ENCODE measurements around the gene CNPY1.

DNA sequence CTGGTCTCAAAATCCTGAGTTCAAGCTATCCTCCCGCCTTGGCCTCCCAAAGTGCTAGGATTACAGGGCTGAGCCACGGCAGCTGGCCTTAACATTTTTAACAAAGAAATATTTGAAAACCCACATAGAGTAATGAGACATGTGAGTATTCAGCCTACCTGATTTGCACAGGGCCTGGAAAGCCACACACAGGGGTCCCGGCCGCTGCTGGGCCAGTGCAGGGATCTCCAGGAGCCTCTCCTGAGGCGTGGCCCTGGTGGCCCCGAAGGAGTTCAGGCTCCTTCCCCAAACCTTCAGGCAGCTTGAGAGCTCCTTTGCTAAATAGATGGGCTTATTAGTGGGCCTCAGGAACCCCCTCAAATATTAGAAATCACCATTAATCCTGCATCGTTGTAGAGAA lies 18.7 kb downstream of the CNPY1 start:
- TF ChIP-seq PHF8 (IDR thresholded peaks at IDR 0.05; ENCODE audit: borderline replicate concordance, low read depth) = no peak
- TF ChIP-seq, protein P1, sequence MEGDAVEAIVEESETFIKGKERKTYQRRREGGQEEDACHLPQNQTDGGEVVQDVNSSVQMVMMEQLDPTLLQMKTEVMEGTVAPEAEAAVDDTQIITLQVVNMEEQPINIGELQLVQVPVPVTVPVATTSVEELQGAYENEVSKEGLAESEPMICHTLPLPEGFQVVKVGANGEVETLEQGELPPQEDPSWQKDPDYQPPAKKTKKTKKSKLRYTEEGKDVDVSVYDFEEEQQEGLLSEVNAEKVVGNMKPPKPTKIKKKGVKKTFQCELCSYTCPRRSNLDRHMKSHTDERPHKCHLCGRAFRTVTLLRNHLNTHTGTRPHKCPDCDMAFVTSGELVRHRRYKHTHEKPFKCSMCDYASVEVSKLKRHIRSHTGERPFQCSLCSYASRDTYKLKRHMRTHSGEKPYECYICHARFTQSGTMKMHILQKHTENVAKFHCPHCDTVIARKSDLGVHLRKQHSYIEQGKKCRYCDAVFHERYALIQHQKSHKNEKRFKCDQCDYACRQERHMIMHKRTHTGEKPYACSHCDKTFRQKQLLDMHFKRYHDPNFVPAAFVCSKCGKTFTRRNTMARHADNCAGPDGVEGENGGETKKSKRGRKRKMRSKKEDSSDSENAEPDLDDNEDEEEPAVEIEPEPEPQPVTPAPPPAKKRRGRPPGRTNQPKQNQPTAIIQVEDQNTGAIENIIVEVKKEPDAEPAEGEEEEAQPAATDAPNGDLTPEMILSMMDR (IDR thresholded peaks at IDR 0.05) = no peak
- no peak for TF ChIP-seq MAZ (IDR thresholded peaks at IDR 0.05; ENCODE audit: borderline replicate concordance, low read depth, low read length)
- no peak for TF ChIP-seq RFX5 (IDR thresholded peaks at IDR 0.05)
- TF ChIP-seq JUNB (IDR thresholded peaks at IDR 0.05) = no peak
- no peak for TF ChIP-seq MAFK (IDR thresholded peaks at IDR 0.05; ENCODE audit: partially characterized antibody)
